NCI-H748 treated with DMSO at 0.1 percent for 48 hours (cell line): ENCODE data around the gene LYRM9.
"Not testable (repeated sequence)": the region's sequence is repeated elsewhere in the genome, so short reads cannot be mapped to it uniquely, and the experiment has no call there.

Experiments
- DNase-seq: peaks from one replicate; lab custom pipeline; 2025; lab: John Stamatoyannopoulos, UW

Gene LYRM9

DNA sequence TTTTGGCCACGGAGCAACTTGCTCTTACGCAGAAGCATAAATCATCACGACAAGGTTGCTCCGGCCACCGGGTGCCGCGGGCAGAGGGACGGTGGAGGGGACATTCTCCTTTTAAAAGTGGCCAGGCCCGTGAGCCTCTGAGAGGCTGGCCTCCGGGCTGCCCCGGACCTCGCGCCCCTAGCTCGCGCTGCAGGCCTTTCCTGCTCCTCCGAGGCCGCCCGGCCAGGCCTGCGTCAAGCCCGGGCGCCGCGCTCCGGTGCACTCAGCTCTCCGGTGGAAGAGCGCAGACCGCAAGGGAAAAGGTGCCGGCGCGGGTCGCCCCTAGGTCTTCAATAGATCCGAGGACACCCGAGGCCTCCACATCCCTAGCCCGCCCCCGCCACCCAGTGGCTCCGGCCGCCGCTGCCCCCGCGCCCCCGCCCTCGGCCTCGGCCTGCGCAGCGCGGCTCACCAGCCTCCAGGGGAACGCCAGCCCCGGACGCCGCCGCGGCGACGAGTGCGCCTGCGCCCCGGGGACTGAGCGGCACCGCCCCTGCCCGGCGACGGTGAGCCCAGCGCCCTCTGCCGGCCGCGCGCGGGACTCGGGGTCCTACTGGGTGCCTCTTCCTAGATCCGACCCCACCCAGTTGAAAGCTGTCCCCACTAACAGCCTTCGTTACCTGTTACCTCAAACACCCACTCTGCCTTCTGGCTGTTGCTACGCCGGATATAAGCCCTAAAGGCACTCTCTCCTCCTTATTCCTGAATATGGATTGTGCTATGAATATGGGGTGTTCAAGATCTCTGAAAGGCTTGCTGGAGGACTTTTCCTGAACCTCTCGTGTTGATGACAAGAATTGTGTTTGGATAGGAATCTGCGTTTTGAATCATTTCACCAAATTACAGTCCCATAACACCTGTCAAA is at the start of gene LYRM9:
LYRM9 (minus strand) TSS at position 500 of the 904 bp plus-strand sequence. CDS start 10,671 bp downstream, outside the sequence.
- DNase-seq, result peak; percentile 88

DNA sequence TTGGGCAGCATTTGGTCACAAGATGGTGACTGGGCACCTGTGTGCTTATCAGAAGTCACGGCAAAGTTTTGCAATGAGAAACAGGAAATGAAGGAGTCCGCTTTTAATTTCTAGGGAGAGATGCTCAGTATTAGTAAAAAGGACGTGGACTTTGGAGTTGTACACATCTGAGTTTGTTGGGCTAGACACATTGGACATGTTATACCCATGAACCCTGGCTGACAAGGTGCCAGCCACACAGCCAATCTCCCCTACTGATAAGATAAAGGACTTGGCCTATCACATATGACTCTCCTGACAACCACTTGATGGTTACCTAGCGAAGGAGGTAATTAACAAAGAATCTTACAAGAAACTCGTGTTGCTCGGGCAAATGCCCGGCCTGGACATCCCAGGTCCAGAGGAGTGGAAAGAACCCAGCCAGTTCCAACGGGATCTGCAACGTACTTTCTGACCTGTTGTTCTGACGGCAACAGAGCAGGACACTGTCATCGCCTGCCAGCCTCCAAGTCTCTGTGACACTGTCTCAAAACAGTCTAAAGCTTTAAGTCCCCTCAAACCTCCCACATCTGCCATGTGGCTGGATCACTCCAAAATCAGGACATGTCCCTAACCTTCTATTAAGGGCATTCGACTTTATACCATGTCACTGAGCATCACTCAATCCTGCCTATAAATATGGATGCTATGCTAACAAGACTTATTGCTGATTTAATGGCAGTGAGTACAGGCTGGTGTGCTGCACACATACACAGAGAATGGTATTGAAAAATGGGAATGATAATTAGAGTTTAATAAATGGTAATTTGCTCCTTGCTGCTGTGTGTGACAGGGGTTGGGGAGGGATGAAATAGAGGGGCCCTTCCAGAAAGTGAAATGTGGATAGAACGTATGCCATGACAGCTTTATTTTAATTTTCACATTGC is 47.6 kb upstream of the LYRM9 start:
- DNase-seq, result no peak

DNA sequence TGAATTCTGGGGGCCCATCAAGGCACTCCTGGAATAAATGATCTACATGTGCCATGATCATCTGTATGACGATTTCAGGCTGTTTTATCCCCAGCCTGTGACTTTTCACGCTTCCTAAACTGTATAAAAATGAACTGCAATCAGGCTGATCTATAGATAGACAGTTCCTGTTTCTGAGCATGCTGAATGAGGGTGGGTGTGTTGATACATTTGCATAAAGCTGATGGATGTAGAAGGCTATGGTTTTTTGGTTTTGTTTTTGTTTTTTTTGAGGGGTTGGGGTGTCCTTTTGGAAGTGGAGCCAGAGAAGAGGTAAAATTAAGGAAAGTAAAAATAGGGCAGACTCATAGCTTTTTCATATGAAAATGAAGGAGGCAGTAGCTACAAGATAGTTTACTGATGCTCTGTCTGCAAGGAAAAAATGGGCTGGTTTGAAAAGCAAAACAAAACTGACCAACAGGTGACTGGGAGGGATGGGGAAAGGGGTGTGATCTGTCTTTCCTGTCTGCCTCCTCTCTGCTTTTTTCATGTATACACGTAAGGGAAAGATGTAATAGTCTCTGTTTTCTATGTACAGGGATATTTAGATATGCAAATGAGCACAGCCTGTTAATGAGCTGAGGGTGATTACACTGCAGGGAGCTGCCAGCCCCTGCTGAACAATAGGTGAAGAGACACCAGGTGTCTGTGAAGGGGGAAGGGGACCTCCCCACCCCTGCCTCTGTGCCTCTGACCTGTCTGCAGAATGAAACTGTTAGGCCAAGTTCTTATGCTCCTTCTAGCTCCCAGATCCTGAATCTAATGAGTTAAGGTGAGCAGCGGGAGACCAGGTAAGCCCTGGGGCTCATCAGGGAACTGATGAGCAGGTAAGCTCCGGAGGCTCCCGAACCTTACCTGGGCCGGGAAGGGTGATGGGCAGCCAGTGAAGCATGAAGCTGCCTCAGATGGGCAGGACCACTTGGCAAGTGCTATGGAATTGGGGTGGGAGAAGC is 46.6 kb upstream of the LYRM9 start:
- DNase-seq, result peak; percentile 3

DNA sequence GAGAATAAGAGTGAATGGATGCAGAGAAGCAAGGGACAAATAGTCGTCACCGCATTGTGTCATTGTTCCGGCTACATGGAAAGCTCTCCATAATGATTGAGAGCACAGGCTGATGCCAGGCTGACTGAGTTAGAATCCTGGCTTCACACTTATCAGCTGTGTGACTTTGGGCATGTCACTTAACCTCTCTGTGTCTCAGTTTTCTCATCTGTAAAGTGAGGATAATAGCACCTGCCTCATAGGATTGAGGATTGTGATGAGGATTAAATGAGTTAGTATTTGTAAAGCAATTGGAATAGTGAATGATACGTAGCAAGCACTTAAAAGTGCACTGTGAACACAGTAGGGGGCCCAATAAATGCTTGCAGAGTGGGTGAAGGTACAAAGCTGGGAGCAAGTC is 45.7 kb upstream of the LYRM9 start:
- DNase-seq, result no peak

DNA sequence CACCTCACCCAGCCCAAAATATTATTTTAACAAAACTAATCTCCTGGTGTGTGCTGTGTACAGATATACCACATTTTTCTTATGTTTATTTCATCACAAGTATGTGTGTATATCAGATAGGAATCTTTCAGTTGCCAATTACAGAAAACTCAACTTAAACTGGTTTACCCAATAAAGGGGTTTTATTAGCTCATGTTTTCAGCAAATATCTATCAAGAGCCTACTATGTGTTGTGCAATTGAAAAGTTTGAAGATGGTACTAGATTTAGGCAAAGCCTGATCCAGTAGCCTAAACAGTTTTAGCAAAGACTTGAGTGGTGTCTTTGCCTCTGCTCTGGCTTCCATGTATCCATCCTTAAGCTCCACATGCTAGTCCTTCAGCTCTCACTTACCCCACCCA is 45.1 kb upstream of the LYRM9 start:
- DNase-seq, result no peak

DNA sequence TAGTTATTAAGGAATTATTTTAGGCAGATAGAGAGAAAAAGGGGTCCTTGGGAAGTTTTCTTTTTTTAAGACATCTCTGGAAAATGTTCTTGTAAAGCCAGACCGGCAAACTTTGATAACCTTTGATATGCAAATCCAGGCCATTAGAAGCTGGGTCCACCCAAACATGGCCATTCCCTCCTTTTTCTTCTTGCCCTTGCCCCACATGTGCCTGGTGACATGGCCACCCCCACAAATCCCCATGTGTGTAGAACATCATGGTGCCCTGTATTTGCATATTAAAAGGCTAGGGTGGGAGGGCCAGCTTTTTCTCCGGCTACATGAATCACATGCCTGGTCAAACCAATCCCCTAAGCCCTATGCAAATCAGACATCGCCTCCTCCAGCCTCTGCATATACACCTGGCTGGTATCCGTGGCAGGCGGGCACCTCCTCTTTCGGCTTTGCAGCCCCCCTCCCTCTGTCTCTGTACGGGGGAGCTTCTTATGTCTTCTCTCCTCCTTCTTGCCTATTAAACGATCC is 43.9 kb upstream of the LYRM9 start:
- DNase-seq, result no peak

DNA sequence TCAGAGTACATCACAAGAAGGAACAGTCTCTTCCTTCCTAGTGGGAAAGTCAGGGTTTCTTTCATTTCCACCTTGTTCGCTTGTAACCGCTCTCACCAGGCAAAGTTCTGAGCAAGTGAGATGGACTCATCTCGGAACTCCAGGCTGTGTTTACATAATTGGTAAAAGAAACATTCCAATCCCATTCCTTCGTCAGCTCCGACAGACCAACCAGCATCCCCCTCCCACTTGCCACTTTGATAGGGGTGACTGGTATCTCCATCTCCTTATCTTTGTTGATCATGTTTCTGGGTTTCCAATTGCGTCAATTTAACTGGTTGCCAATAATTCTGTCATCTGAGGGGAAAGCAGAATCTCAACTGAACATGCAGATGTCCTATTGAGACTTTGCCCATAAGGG is 36.8 kb upstream of the LYRM9 start:
- no peak for DNase-seq

DNA sequence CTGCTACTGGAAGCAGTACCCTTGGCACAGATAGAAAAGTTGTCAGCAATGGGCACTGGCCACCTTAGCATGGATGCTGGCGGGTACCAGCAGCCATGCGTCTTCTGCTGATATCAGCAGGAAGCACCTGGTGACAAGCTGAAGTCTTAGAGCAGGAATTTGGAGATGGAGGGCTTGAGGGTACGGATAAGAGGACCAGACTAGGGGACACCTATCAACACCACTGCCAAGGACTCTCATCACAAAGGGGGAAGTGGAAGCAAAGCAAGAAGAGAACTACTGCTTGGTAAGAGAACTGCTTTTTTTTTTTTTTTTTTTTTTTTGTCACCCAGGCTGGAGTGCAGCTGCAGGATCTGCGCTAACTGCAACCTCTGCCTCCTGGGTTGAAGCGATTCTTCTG is 35.4 kb upstream of the LYRM9 start:
- DNase-seq, result no peak

DNA sequence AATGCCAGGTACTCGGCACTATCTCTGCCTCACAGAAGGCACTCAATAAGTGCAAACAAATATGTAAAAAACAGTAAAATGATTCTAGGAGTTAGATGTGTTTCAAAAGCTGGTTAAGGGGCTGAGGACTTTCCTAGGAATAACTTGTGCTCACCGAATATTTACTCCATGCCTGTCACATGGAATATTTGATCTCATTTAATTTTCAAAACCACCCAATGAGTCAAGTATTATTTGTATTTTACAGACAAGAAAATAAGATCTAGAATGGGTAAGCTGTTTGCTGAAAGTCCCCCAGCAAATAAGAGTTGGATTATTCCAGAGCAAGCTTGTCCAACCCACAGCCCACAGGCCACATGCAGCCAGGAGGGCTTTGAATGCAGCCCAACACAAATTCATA is 34.6 kb upstream of the LYRM9 start:
- DNase-seq, result no peak

DNA sequence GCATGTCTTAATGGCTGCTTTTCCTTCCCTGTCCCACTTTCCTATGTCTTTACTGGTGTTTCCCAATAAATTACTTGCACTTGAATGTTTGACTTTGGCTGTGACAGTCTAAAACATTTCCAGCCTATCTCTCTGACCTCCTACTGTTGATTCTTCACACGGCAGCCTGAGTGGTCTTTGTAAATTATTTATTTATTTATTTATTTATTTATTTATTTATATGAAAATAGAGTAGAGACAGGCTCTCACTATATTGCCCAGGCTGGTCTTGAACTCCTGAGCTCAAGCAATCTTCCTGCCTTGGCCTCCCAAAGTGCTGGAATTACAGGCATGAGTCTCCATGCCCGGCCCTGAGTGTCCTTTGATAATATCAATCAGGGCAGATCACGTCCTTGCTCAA is 28.4 kb upstream of the LYRM9 start:
- no peak for DNase-seq

DNA sequence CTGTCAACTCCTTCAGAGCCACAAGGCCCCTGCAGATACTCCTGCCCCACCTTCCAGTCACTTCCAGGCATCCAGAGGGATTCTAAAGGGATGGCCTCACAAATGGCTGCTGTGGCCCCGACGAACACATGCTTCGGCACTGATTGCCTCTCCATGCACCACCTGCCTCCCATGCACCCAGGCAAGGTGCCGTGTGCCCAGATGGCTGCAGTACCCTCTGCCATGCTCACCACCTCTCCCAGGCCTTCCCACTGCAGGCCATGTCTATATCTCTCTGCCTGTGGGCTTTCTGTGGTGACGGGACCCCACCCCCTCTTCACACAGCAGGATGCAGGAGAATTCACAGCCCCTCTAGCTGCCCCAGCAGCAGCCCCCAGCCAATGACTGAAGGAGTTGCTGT is 27.9 kb upstream of the LYRM9 start:
- no peak for DNase-seq

DNA sequence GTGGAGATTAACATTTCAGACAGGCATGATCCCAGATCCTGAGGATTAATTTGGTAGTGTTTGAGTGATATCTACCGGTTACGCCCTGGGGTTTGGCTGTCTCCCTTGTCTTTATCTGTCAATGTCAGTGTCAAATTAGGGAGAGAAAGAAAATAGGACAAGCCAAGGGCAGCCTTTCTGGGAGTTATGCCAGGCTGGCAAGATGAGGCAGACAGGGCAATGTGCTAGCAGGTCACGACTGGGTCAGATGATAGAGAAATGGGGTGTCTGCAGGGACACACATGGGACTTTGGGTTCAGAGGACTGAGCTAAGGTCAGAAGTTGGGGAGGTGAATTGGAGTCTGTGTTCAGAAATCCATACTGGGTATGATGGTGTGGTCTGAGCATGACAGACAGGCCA is 27.4 kb upstream of the LYRM9 start:
- no peak for DNase-seq

DNA sequence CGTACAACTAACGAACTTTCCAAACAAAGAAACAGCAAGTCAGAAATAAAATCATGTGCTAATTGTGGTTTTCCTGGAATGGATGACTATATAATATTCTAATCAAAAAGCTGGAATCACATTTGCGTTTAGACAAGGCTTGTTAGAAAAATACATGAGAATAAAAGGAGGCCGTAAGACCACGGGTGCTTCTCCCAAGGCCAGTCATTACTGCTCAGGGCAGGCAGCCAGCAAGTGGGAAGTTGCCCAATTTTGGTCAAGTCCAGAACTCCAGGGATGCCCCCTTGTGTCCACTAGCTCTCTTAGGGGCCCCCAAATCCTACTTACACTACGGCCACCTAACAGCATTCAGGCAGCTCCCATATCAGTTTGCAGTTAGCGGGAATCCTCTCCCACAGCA is 25.9 kb upstream of the LYRM9 start:
- no peak for DNase-seq

DNA sequence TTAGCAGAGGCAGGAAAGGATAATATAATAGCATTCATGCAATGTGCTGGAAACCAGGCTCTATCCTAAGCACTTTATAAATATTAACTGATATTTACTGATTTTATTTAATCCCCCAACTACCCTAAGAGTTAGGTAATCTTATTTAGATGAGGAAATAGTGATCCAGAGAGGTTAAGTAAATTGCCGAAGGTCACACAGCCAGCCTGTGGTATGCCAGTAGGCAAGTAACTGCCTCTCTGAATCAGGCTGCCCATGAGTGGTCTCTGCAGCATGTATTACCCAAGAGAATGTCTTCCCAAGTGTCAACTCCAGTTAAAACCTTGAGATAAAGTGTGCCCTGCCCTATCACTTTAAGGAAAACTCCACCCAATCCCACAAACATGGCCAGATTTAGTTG is 25.3 kb upstream of the LYRM9 start:
- no peak for DNase-seq

DNA sequence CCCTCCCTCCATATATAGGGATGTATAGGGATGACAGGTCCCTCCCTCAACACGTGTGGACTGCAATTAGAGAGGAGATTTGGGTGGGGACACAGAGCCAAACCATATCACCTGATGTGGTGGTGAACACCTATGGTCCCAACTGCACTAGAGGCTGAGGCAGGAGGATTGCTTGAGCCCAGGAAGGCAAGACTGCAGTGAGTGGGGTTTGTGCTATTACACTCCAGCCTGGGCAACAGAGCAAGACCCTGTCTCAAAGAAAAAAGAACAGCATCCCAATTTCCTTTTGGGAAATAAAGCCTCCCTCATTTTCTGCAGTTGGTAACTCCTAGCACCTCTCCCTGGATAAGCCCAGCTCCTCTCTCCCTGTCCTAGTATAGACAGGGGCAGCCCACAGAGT is 23.8 kb upstream of the LYRM9 start:
- DNase-seq, result no peak

DNA sequence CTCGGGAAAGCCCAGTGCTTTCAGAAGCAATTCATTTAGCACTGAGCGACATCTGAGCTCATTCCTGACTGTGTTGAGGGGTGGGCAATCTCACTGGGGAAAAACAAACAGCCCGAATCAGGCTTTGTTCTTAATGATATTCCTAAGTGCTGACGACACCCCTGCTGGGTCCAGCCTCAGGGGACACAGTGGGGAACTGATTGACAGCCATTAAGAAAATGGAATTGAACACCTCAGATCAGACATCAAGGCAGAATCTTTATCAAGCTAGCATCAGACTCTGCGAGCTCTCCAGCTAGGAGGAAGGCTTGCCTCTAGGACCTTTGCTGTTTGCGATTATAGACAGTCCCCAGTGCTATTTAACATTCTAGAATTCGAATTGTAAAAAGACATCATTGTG is 22.5 kb upstream of the LYRM9 start:
- DNase-seq, result peak; percentile 16

DNA sequence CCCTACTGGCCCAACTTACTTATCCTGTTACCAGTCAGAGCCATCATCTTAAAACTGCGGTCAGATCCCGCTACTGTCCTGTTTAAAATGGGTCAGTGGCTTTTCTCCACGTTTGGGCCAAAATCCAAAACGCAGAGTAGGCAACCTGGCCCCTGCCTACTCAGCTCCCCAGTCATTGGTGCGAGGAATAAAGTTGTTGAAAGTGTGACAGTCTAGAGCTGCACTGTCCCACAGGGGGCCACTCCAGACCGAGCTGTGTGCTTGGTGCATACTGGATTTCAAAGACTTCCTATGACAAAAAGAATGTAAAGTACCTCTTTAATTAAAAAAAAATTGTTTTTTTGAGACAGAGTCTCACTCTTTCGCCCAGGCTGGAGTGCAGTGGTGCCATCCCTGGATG is 21.2 kb upstream of the LYRM9 start:
- no peak for DNase-seq

DNA sequence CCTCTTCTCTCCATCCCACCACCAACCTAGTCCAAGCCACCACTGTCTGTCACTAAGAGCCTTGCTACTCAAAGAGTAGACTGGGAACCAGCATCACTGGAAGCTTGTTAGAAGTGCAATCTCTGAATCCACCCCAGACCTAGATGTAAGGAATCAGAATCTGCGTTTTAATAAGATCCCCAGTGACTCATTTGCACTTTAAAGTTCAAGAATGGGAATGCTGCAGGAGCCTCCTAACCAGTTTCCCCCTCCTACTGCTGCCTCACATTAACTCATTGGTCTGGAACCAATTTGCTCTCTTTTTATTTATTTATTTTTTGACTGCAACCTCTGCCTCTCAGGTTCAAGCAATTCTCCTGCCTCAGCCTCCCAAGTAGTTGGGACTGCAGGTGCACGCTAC is 19.8 kb upstream of the LYRM9 start:
- no peak for DNase-seq

DNA sequence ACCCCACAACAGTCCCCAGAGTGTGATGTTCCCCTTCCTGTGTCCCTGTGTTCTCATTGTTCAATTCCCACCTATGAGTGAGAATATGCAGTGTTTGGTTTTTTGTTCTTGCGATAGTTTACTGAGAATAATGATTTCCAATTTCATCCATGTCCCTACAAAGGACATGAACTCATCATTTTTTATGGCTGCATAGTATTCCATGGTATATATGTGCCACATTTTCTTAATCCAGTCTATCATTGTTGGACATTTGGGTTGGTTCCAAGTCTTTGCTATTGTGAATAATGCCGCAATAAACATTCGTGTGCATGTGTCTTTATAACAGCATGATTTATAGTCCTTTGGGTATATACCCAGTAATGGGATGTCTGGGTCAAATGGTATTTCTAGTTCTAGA is 19.1 kb upstream of the LYRM9 start:
- DNase-seq, result not testable (repeated sequence)

DNA sequence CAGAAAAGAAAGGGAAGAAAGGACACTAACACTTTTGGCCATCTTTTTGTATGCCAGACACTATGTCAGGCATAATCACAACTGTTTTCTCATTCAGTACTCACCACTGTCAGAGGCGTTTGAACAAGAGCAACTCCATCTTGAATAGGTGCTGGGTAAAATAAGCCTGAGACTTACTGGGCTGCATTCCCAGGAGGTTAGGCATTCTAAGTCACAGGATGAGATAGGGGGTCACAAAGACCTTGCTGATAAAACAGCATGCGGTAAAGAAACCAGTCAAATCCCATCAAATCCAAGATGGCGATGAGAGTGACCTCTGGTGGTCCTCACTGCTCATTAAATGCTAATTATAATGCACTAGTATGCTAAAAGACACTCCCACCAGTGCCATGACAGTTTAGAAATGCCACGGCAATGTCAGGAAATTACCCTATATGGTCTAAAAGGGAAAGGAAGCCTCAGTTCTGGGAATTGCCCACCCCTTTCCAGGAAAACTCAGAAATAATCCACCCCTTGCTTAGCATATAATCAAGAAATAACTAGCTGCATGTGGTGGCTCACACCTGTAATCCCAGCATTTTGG is 14.9 kb upstream of the LYRM9 start:
- no peak for DNase-seq

DNA sequence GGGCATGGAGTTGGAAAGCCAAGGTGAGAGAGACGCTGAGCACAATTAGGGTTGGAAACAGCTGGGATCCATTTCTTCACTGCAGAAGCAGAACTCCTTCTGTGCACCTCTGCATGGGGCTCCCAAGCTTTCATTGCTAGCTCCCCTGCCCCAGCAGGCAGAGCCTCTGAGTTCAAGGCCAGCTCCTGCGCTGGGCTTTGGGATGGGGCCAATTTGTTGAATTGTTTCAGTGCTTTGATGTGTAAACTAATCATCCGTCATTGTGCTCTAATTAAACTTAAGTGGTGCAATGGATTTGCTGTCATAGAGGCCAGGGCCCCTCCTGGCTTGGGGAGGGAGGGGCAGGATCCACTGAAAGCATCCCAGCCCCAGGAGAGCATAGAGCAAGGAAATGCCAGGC is 13.5 kb upstream of the LYRM9 start:
- DNase-seq, result no peak
